WTC11 (cell line): ENCODE data around the gene PDE5A. TPM values are rescaled to one million over a fixed set of nuclear protein-coding genes. Genes with fewer than 3 reads are reported as not detected.

ENCODE experiments used
- ATAC-seq: fragments of 200-7000 bp; cut with Tn5 transposase; 2 replicates; pipeline ENCODE4 v1.10.0; 2021; ENCODE audit warnings: mild to moderate bottlenecking, moderate library complexity
- CTCF ChIA-PET: fragments of 300-600 bp; sonication (Branson Sonifier 250); formaldehyde crosslinking; loops from one replicate; lab custom pipeline; 2021; ENCODE audit warnings: antibody characterized with exemption; lab: Charles Lee
- POLR2A ChIA-PET: fragments of 350-600 bp; sonication (Branson Sonifier 250); formaldehyde crosslinking; loops from one replicate; lab custom pipeline; 2021; ENCODE audit warnings: antibody characterized with exemption; lab: Charles Lee
- DNase-seq: peaks from one replicate; pipeline ENCODE4 v3.0.0; 2021; ENCODE audit warnings: low spot score
- H3K27ac Mint-ChIP-seq: 2 replicates; pipeline ENCODE4 v1.8.0; 2021; ENCODE audit warnings: mixed read lengths
- H3K27me3 Mint-ChIP-seq: 2 replicates; pipeline ENCODE4 v1.8.0; 2021; ENCODE audit warnings: low read depth, mild to moderate bottlenecking, moderate library complexity, mixed read lengths
- H3K36me3 Mint-ChIP-seq: 2 replicates; pipeline ENCODE4 v1.8.0; 2021; ENCODE audit warnings: mixed read lengths
- H3K4me1 Mint-ChIP-seq: 2 replicates; pipeline ENCODE4 v1.8.0; 2022; ENCODE audit warnings: mixed read lengths
- H3K4me3 Mint-ChIP-seq: 2 replicates; pipeline ENCODE4 v1.8.0; 2021; ENCODE audit warnings: mild to moderate bottlenecking, moderate library complexity, mixed read lengths
- H3K9me3 Mint-ChIP-seq: 2 replicates; pipeline ENCODE4 v1.8.0; 2021; ENCODE audit warnings: mixed read lengths
- ESRRA ChIP-seq: sonication (generic); formaldehyde crosslinking; IDR thresholded peaks from 2 replicates; pipeline ENCODE4 v1.8.1; 2022; ENCODE audit warnings: mild to moderate bottlenecking, missing genetic modification reagents, borderline replicate concordance
- GRHL2 ChIP-seq: fragments of 250-450 bp; sonication (Bioruptor Pico); IDR thresholded peaks from 2 replicates; pipeline ENCODE4 v1.8.0; 2022; ENCODE audit warnings: mild to moderate bottlenecking, moderate library complexity; ENCODE audit not compliant: insufficient replicate concordance, severe bottlenecking
- NFATC4 ChIP-seq: fragments of 250-450 bp; sonication (Bioruptor Pico); IDR thresholded peaks from 2 replicates; pipeline ENCODE4 v1.9.0; 2021; ENCODE audit warnings: mild to moderate bottlenecking
- NFYB ChIP-seq: sonication (generic); formaldehyde crosslinking; conservative IDR thresholded peaks from 2 replicates; pipeline ENCODE4 v1.8.0; 2022; ENCODE audit warnings: low read depth, missing genetic modification reagents
- PRRX2 ChIP-seq: fragments of 250-450 bp; sonication (Bioruptor Pico); IDR thresholded peaks from 2 replicates; pipeline ENCODE4 v1.8.0; 2021; ENCODE audit warnings: mild to moderate bottlenecking
- SMAD4 ChIP-seq: sonication (generic); formaldehyde crosslinking; IDR thresholded peaks from 2 replicates; pipeline ENCODE4 v1.8.0; 2022; ENCODE audit warnings: mild to moderate bottlenecking, missing genetic modification reagents
- ZNF232 ChIP-seq: sonication (generic); formaldehyde crosslinking; IDR thresholded peaks from 2 replicates; pipeline ENCODE4 v1.8.0; 2022; ENCODE audit warnings: mild to moderate bottlenecking, missing genetic modification reagents
- ZNF396 ChIP-seq: fragments of 250-450 bp; sonication (Bioruptor Pico); IDR thresholded peaks from 2 replicates; pipeline ENCODE4 v1.8.0; 2021; ENCODE audit warnings: mild to moderate bottlenecking, moderate library complexity, borderline replicate concordance
- ZNF416 ChIP-seq: fragments of 250-450 bp; sonication (Bioruptor Pico); IDR thresholded peaks from 2 replicates; pipeline ENCODE4 v1.9.0; 2021; ENCODE audit warnings: mild to moderate bottlenecking, inconsistent platforms
- total RNA-seq: library from RNA; stranded (reverse); gene quantifications from 3 replicates; pipeline ENCODE4 v1.2.3, GENCODE V29; 2021
- TF ChIP-seq, protein P1 (sequence below): sonication (generic); formaldehyde crosslinking; IDR thresholded peaks from 2 replicates; pipeline ENCODE4 v1.8.1; 2023; ENCODE audit warnings: mild to moderate bottlenecking, moderate library complexity, missing genetic modification reagents
- TF ChIP-seq, protein P2 (sequence below): fragments of 250-450 bp; sonication (Bioruptor Pico); IDR thresholded peaks from 2 replicates; pipeline ENCODE4 v1.9.0; 2021; ENCODE audit warnings: mild to moderate bottlenecking
- TF ChIP-seq, protein P3 (sequence below): sonication (generic); formaldehyde crosslinking; IDR thresholded peaks from 2 replicates; pipeline ENCODE4 v1.8.1; 2022; ENCODE audit warnings: low read depth, missing genetic modification reagents, borderline replicate concordance
- TF ChIP-seq, protein P4 (sequence below): fragments of 250-450 bp; sonication (Bioruptor Pico); IDR thresholded peaks from 2 replicates; pipeline ENCODE4 v1.9.0; 2021; ENCODE audit warnings: mild to moderate bottlenecking, borderline replicate concordance
- TF ChIP-seq, protein P5 (sequence below): sonication (generic); formaldehyde crosslinking; IDR thresholded peaks from 2 replicates; pipeline ENCODE4 v1.8.1; 2022; ENCODE audit warnings: mild to moderate bottlenecking, moderate library complexity, missing genetic modification reagents
- TF ChIP-seq, protein P6 (sequence below): fragments of 250-450 bp; sonication (Bioruptor Pico); IDR thresholded peaks from 2 replicates; pipeline ENCODE4 v1.9.0; 2021; ENCODE audit warnings: moderate library complexity, mild to moderate bottlenecking, inconsistent platforms, borderline replicate concordance
- TF ChIP-seq, protein P7 (sequence below): sonication (generic); formaldehyde crosslinking; conservative IDR thresholded peaks from 2 replicates; pipeline ENCODE4 v1.8.1; 2022; ENCODE audit warnings: mild to moderate bottlenecking, missing genetic modification reagents
- TF ChIP-seq, protein P8 (sequence below): sonication (generic); formaldehyde crosslinking; IDR thresholded peaks from 2 replicates; pipeline ENCODE4 v1.8.1; 2023; ENCODE audit warnings: mild to moderate bottlenecking, missing genetic modification reagents

PDE5A gene
- total RNA-seq, 1 experiment from 2014 or later: 25.6 TPM

DNA sequence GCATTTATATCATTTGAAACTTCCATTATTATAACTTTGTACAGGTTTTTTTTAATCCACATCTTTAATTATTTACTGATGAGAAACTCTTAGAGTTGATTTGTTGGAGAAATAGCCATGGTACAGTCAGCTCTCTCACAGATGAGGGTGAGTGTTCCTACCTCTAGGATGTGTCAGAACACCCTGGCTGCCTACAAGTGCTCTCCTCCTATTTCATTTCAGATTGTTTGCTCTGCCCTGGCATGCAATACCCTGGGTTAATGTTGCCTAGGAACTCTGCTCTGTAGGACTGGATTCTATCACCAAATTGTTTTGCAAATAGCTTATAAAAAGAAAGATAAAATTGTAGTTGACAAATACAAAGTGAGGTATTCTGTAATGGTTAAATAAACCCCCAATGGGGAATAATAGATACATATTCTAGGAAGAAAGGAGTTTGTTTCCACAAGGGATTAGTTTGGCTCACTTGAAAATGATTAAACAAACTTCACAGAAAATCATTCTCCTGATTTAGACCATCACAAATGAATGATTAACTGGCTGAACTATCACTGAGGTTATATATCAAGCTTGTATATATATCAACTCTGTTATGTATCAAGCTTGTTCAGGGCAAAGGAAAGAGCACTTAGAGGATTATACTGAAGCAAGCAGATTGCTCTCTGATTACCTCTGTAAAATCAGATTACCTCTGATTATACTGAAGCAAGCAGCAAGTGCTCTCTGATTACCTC is 150.0 kb downstream of the PDE5A start:
- no peak overlapping the region for H3K27ac Mint-ChIP-seq
- DNase-seq: no peak
- no peak for ATAC-seq
- TF ChIP-seq, protein P1, sequence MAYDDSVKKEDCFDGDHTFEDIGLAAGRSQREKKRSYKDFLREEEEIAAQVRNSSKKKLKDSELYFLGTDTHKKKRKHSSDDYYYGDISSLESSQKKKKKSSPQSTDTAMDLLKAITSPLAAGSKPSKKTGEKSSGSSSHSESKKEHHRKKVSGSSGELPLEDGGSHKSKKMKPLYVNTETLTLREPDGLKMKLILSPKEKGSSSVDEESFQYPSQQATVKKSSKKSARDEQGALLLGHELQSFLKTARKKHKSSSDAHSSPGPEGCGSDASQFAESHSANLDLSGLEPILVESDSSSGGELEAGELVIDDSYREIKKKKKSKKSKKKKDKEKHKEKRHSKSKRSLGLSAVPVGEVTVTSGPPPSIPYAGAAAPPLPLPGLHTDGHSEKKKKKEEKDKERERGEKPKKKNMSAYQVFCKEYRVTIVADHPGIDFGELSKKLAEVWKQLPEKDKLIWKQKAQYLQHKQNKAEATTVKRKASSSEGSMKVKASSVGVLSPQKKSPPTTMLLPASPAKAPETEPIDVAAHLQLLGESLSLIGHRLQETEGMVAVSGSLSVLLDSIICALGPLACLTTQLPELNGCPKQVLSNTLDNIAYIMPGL (CRISPR knock-in tag): no peak
- TF ChIP-seq, protein P2, sequence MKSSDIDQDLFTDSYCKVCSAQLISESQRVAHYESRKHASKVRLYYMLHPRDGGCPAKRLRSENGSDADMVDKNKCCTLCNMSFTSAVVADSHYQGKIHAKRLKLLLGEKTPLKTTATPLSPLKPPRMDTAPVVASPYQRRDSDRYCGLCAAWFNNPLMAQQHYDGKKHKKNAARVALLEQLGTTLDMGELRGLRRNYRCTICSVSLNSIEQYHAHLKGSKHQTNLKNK (CRISPR knock-in tag): no peak
- TF ChIP-seq GRHL2 (CRISPR knock-in tag) (no peak), ZNF232 (CRISPR knock-in tag) (no peak)
- TF ChIP-seq, protein P3, sequence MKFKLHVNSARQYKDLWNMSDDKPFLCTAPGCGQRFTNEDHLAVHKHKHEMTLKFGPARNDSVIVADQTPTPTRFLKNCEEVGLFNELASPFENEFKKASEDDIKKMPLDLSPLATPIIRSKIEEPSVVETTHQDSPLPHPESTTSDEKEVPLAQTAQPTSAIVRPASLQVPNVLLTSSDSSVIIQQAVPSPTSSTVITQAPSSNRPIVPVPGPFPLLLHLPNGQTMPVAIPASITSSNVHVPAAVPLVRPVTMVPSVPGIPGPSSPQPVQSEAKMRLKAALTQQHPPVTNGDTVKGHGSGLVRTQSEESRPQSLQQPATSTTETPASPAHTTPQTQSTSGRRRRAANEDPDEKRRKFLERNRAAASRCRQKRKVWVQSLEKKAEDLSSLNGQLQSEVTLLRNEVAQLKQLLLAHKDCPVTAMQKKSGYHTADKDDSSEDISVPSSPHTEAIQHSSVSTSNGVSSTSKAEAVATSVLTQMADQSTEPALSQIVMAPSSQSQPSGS: no peak
- TF ChIP-seq, protein P4, sequence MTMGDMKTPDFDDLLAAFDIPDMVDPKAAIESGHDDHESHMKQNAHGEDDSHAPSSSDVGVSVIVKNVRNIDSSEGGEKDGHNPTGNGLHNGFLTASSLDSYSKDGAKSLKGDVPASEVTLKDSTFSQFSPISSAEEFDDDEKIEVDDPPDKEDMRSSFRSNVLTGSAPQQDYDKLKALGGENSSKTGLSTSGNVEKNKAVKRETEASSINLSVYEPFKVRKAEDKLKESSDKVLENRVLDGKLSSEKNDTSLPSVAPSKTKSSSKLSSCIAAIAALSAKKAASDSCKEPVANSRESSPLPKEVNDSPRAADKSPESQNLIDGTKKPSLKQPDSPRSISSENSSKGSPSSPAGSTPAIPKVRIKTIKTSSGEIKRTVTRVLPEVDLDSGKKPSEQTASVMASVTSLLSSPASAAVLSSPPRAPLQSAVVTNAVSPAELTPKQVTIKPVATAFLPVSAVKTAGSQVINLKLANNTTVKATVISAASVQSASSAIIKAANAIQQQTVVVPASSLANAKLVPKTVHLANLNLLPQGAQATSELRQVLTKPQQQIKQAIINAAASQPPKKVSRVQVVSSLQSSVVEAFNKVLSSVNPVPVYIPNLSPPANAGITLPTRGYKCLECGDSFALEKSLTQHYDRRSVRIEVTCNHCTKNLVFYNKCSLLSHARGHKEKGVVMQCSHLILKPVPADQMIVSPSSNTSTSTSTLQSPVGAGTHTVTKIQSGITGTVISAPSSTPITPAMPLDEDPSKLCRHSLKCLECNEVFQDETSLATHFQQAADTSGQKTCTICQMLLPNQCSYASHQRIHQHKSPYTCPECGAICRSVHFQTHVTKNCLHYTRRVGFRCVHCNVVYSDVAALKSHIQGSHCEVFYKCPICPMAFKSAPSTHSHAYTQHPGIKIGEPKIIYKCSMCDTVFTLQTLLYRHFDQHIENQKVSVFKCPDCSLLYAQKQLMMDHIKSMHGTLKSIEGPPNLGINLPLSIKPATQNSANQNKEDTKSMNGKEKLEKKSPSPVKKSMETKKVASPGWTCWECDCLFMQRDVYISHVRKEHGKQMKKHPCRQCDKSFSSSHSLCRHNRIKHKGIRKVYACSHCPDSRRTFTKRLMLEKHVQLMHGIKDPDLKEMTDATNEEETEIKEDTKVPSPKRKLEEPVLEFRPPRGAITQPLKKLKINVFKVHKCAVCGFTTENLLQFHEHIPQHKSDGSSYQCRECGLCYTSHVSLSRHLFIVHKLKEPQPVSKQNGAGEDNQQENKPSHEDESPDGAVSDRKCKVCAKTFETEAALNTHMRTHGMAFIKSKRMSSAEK: no peak
- TF ChIP-seq, protein P5, sequence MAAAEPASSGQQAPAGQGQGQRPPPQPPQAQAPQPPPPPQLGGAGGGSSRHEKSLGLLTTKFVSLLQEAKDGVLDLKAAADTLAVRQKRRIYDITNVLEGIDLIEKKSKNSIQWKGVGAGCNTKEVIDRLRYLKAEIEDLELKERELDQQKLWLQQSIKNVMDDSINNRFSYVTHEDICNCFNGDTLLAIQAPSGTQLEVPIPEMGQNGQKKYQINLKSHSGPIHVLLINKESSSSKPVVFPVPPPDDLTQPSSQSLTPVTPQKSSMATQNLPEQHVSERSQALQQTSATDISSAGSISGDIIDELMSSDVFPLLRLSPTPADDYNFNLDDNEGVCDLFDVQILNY (CRISPR knock-in tag): no peak
- TF ChIP-seq, all 79 proteins: peak for 0
- H3K4me3 Mint-ChIP-seq: no peak overlapping the region
- H3K36me3 Mint-ChIP-seq: peaks cover 50% of the 10 kb centered on the region
- H3K27me3 Mint-ChIP-seq: peaks cover 4% of the 10 kb centered on the region; the same call in 1 of the 2 replicates
- no peaks in the 10 kb centered on the region for H3K4me1 Mint-ChIP-seq
- ChIA-PET CTCF (no interaction called here), POLR2A (no interaction called here)
- H3K9me3 Mint-ChIP-seq: peaks cover 29% of the 10 kb centered on the region

DNA sequence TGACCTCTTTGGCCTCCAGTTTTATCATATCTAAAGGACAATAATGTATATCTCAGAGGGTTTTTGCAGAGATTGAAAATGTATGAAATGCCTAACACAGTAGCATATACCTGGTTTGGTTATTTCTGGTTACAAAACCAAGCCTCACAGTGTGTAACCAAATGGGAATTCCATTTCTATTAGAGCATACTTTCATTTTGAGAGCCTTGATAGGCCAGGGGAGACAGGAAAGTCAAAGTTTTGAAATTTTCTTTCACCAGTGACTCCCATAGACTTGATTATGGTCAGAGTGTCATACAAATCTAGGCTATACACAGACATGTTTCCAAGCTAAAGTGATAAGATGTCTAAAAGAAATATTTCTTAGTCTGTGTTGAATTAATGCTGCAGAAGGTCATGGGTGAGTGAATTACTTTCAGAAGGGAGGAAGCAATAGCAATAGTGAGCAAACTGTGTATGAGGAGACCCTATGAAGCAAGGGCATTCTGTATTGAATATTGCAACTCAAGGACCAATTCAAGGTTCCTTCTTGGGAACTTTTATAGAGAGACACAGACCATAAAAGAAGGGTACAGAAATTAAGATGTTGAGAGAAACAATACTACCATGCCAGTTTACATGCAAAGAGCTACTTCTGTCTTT is 151.1 kb downstream of the PDE5A start:
- H3K27ac Mint-ChIP-seq: no peak overlapping the region
- TF ChIP-seq PRRX2 (CRISPR knock-in tag) (no peak), ZNF396 (CRISPR knock-in tag) (no peak), SMAD4 (CRISPR knock-in tag) (no peak), NFATC4 (CRISPR knock-in tag) (no peak), NFYB (CRISPR knock-in tag) (no peak), ZNF416 (no peak), ESRRA (CRISPR knock-in tag) (no peak)
- TF ChIP-seq, protein P6, sequence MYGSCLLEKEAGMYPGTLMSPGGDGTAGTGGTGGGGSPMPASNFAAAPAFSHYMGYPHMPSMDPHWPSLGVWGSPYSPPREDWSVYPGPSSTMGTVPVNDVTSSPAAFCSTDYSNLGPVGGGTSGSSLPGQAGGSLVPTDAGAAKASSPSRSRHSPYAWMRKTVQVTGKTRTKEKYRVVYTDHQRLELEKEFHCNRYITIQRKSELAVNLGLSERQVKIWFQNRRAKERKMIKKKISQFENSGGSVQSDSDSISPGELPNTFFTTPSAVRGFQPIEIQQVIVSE: no peak
- TF ChIP-seq, protein P7, sequence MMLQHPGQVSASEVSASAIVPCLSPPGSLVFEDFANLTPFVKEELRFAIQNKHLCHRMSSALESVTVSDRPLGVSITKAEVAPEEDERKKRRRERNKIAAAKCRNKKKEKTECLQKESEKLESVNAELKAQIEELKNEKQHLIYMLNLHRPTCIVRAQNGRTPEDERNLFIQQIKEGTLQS (CRISPR knock-in tag): no peak
- TF ChIP-seq, protein P8, sequence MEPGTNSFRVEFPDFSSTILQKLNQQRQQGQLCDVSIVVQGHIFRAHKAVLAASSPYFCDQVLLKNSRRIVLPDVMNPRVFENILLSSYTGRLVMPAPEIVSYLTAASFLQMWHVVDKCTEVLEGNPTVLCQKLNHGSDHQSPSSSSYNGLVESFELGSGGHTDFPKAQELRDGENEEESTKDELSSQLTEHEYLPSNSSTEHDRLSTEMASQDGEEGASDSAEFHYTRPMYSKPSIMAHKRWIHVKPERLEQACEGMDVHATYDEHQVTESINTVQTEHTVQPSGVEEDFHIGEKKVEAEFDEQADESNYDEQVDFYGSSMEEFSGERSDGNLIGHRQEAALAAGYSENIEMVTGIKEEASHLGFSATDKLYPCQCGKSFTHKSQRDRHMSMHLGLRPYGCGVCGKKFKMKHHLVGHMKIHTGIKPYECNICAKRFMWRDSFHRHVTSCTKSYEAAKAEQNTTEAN (CRISPR knock-in tag): no peak
- TF ChIP-seq, all 79 proteins: peak for 0
- no peak for ATAC-seq
- Mint-ChIP-seq H3K36me3 (peaks cover 39% of the 10 kb centered on the region), H3K27me3 (no peaks in the 10 kb centered on the region), H3K4me3 (no peak overlapping the region), H3K4me1 (no peaks in the 10 kb centered on the region), H3K9me3 (peaks cover 18% of the 10 kb centered on the region)
- no peak for DNase-seq
- ChIA-PET CTCF (no interaction called here), POLR2A (no interaction called here)
